Spleen (tissue), 11 donors: ENCODE measurements around the gene RBMS3. TPM values are rescaled to one million over a fixed set of nuclear protein-coding genes. Genes with fewer than 3 reads are reported as not detected.

Source experiments
- DNase-seq: peaks from one replicate; pipeline ENCODE4 v3.0.0-alpha.2; 2020
- H3K27ac ChIP-seq, 8 donors: fragments of 200-600 bp; sonication (generic) in 7 of 8; 1 replicate in 4 of 8; 2 replicates in 4 of 8; pipeline versions ENCODE4 v1.5.0 to v1.8.0; 2016 to 2021; ENCODE audit warnings: inconsistent platforms in 4 of 8, mild to moderate bottlenecking in 4 of 8, moderate library complexity in 1 of 8
- H3K27me3 ChIP-seq, 7 donors: fragments of 200-600 bp; sonication (generic) in 6 of 7; replicated peaks in 1 of 7; 1 replicate in 4 of 7; 2 replicates in 3 of 7; pipeline versions ENCODE4 v1.5.0 to v1.8.0; 2016 to 2021; ENCODE audit warnings: inconsistent platforms in 3 of 7, mild to moderate bottlenecking in 1 of 7
- H3K36me3 ChIP-seq, 6 donors: fragments of 200-600 bp; sonication (generic) in 5 of 6; 1 replicate in 4 of 6; 2 replicates in 2 of 6; pipeline versions ENCODE4 v1.5.0 to v1.8.0; 2016 to 2021; ENCODE audit warnings: inconsistent platforms in 2 of 6
- H3K4me1 ChIP-seq, 6 donors: fragments of 200-600 bp; sonication (generic) in 5 of 6; 1 replicate in 3 of 6; 2 replicates in 3 of 6; pipeline versions ENCODE4 v1.5.0 to v1.8.0; 2016 to 2021; ENCODE audit warnings: inconsistent platforms in 3 of 6
- H3K4me3 ChIP-seq, 8 donors: fragments of 200-600 bp; sonication (generic) in 7 of 8; 1 replicate in 4 of 8; 2 replicates in 4 of 8; pipeline versions ENCODE4 v1.5.0 to v1.8.0; 2016 to 2021; ENCODE audit warnings: inconsistent platforms in 4 of 8, mild to moderate bottlenecking in 4 of 8, moderate library complexity in 2 of 8
- H3K9me3 ChIP-seq, 8 donors: fragments of 200-600 bp; sonication (generic) in 7 of 8; 1 replicate in 4 of 8; 2 replicates in 4 of 8; pipeline versions ENCODE4 v1.5.0 to v1.8.0; 2016 to 2021; ENCODE audit warnings: inconsistent platforms in 4 of 8
- POLR2A ChIP-seq, 3 donors: fragments of 450-650 bp; IDR thresholded peaks; one replicate each; pipeline ENCODE4 v1.5.1; 2017; ENCODE audit warnings: antibody characterized with exemption in 3 of 3, mild to moderate bottlenecking in 1 of 3
- POLR2AphosphoS5 ChIP-seq, 3 donors: sonication (generic); formaldehyde crosslinking; IDR thresholded peaks; one replicate each; pipeline ENCODE4 v1.5.1; 2017; ENCODE audit warnings: antibody characterized with exemption in 3 of 3
- WGBS, 5 donors: extraction: QIAGEN DNeasy Blood & Tissue Kit in 3 of 5; methylation state at CpG; one replicate each; pipeline versions ENCODE4 v1.1.5 to v1.1.7; 2013 to 2018; 5-methylcytosine and 5-hydroxymethylcytosine counted together
- intact Hi-C: fragments of 100-400 bp; cut with DNase I; formaldehyde crosslinking; loops from one replicate; pipeline ENCODE4 v1.15.0; 2023; ENCODE audit warnings: low total_unique reads
- polyA plus RNA-seq, 3 donors: library from polyadenylated mRNA; stranded (reverse); fragments of 200-250 nt; gene quantifications; one replicate each; pipeline ENCODE4 v1.2.1, GENCODE V29; 2013
- total RNA-seq, 7 donors: library from RNA; depleted of rRNA in 3 of 7; stranded (reverse); fragments of >200 nt in 3 of 7; fragmentation: NEBNext Ultra II Directional in 4 of 7; extraction: Animal tissue kit (Norgen Biotek cat#: 25700) in 4 of 7; gene quantifications; one replicate each; pipeline versions ENCODE4 v1.1.0 to v1.2.1, GENCODE V29; 2016 to 2021
- TF ChIP-seq, protein P1 (sequence below), 11 experiments: fragments of 200-600 bp in 7 of 11; fragments of 450-650 bp in 4 of 11; sonication (generic) in 4 of 11; IDR thresholded peaks in 8 of 11; conservative IDR thresholded peaks in 3 of 11; 1 replicate in 7 of 11; 2 replicates in 4 of 11; pipeline versions ENCODE4 v1.4.0 to v1.8.0; 2016 to 2021; ENCODE audit warnings: antibody characterized with exemption in 11 of 11, inconsistent platforms in 4 of 11, mild to moderate bottlenecking in 1 of 11
- donor health status: healthy with polysubstance abuse.
- donor health status: DM: no; HTN: no; CAD: no; lungs with moderate emphysema.
- donor health status: DM: no; HTN: no; CAD: no.
- donor health status: Bipolar disorder and iron deficiency.
- donor health status: healthy.
- donor health status: DM: no; HTN: no; CAD: no.
- donor health status: DM: yes; HTN: yes; CAD: no.

Gene RBMS3
- total and polyA plus RNA-seq, 10 donors: 2.6 to 81.9 (median 52.5) TPM

DNA sequence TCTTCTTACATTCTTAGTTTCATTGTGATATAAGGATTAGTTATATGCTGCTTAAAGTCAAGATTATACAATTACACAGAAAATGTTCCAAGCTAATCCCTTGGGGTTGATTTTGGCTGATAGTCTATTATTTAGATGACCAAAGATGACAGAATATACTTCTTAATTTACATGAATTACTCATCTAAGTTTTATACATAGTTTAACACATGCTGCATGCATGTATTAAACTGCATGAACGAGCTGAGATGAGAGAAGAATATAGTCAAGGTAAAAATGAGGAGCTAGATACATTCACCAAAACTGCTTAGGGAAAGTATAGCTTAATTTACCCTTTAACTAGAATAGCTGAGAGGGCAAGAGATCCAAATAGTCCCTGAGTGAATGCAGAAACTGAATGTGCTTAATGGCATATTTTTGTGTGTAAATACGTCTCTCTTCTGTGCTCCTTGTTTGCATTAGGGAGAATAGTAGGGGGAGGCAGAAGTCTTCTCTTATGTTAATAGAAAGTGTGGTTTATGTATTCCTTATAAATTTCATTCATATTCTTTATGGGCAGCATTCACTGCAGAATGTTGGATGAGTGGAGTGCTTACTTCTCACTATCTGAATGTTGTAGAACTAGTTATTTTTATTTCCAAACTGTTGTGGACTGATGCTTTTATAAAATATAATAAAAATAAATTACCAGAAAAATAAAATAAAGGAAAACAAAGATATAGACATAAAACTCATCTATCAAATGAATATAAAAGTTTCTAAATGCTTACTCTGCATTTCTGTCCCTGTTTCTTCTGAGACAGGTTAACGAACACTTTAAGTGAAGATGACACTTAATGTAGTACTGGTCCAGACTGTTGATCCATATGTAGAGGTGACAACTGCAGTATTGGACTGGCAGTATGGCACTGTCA, 327.8 kb downstream of the RBMS3 start:
- no peaks in the 10 kb centered on the region for H3K4me1 ChIP-seq
- 78 to 94% (median 86%) methylated on average over 3 of the region's 3 CpGs for WGBS, 5 donors
- intact Hi-C loops: no loop called here

DNA sequence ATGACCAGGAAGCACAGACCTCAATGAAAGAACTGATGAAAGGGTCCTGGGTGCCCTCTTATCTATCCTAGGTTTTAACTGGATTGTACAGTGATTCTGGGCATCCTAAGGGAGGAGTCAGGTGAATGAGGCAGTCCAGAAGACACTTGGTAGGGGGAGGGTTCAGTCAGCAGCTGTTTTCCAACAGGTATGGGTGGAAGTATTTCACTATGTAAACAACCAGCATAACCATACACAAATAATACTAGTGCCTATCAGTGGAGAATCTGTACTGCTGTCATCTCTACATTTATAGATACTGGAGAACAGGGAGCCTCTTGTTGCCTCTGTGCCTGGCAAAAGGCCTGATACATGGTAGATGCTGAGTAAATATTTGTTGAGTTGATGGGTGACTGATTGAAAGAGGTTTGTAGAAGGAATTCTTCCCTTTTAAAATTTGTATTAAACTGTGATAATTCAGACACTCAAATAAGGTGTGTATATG, 328.5 kb downstream of the RBMS3 start:
- no peaks in the 10 kb centered on the region for H3K9me3 ChIP-seq
- no peak for DNase-seq
- no peak for TF ChIP-seq POLR2A (IDR thresholded peaks at IDR 0.05)
- TF ChIP-seq, protein P1, sequence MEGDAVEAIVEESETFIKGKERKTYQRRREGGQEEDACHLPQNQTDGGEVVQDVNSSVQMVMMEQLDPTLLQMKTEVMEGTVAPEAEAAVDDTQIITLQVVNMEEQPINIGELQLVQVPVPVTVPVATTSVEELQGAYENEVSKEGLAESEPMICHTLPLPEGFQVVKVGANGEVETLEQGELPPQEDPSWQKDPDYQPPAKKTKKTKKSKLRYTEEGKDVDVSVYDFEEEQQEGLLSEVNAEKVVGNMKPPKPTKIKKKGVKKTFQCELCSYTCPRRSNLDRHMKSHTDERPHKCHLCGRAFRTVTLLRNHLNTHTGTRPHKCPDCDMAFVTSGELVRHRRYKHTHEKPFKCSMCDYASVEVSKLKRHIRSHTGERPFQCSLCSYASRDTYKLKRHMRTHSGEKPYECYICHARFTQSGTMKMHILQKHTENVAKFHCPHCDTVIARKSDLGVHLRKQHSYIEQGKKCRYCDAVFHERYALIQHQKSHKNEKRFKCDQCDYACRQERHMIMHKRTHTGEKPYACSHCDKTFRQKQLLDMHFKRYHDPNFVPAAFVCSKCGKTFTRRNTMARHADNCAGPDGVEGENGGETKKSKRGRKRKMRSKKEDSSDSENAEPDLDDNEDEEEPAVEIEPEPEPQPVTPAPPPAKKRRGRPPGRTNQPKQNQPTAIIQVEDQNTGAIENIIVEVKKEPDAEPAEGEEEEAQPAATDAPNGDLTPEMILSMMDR (IDR thresholded peaks at IDR 0.05 in 8 of 11, conservative IDR thresholded peaks at IDR 0.05 in 3 of 11): no peak
- TF ChIP-seq POLR2AphosphoS5 (IDR thresholded peaks at IDR 0.05): no peak
- intact Hi-C loops: no loop called here
- no peaks in the 10 kb centered on the region for H3K36me3 ChIP-seq
- H3K27me3 ChIP-seq: no peaks in the 10 kb centered on the region
- no peak overlapping the region for H3K27ac ChIP-seq
- no peaks in the 10 kb centered on the region for H3K4me1 ChIP-seq
- no peak overlapping the region for H3K4me3 ChIP-seq

More for the DNA sequence above, 327.8 kb downstream of the RBMS3 start:
- DNase-seq: no peak
- no peak for TF ChIP-seq POLR2A (IDR thresholded peaks at IDR 0.05)
- TF ChIP-seq, protein P1 (IDR thresholded peaks at IDR 0.05 in 8 of 11, conservative IDR thresholded peaks at IDR 0.05 in 3 of 11): no peak
- no peak for TF ChIP-seq POLR2AphosphoS5 (IDR thresholded peaks at IDR 0.05)
- no peaks in the 10 kb centered on the region for H3K9me3 ChIP-seq
- no peak overlapping the region for H3K4me3 ChIP-seq
- no peaks in the 10 kb centered on the region for H3K27me3 ChIP-seq
- H3K27ac ChIP-seq: no peak overlapping the region
- no peaks in the 10 kb centered on the region for H3K36me3 ChIP-seq

DNA sequence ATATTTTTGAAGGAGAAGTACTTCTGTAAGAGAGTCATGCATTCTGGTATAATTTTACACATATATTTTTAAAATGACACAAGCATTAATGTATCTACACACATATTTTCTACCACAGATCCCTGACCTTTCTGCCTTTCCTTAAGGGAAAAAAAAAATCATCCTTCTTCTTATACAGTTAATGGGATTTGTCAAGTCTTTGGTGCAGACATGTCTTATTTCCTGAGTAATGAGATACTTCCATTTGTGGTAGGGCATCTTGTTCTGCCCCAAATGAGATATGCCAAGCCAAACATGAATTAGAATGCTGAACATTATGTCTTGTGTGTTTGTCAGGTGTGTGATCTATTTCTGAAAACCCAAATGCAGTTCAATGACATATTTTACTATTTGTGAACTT, 329.9 kb downstream of the RBMS3 start:
- Histone ChIP-seq H3K4me3 (no peak overlapping the region), H3K36me3 (no peaks in the 10 kb centered on the region), H3K9me3 (no peaks in the 10 kb centered on the region), H3K27me3 (no peaks in the 10 kb centered on the region), H3K4me1 (no peaks in the 10 kb centered on the region), H3K27ac (no peak overlapping the region)
- intact Hi-C loops: no loop called here
- no peak for DNase-seq
- TF ChIP-seq, protein P1 (IDR thresholded peaks at IDR 0.05 in 8 of 11, conservative IDR thresholded peaks at IDR 0.05 in 3 of 11): no peak
- TF ChIP-seq POLR2A (IDR thresholded peaks at IDR 0.05) (no peak), POLR2AphosphoS5 (IDR thresholded peaks at IDR 0.05) (no peak)

DNA sequence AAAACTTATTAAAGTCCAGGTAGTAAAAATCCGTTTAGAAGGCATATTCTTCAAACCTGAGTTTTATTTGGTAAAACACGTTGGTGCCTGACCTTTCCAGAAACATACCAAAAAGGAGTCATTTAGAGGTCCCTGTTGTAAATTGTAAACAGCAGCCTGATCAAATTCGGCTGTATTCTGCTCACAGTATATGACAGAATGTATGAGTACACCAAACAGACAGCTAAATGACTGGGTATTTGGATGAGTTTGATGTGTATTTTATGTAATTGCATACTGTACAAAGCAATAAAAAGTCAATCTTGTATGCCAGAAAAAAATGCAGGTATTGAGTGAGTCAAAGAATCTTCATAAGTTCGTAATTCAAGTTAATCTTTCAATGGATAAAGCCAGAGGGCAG, 330.4 kb downstream of the RBMS3 start:
- Histone ChIP-seq H3K27me3 (no peaks in the 10 kb centered on the region), H3K27ac (no peak overlapping the region), H3K36me3 (no peaks in the 10 kb centered on the region), H3K9me3 (no peaks in the 10 kb centered on the region), H3K4me1 (no peaks in the 10 kb centered on the region), H3K4me3 (no peak overlapping the region)
- DNase-seq: no peak
- TF ChIP-seq, protein P1 (IDR thresholded peaks at IDR 0.05 in 8 of 11, conservative IDR thresholded peaks at IDR 0.05 in 3 of 11): no peak
- no peak for TF ChIP-seq POLR2AphosphoS5 (IDR thresholded peaks at IDR 0.05)
- no peak for TF ChIP-seq POLR2A (IDR thresholded peaks at IDR 0.05)
- 77 to 95% (median 81%) methylated on average over 4 of the region's 4 CpGs for WGBS, 5 donors
- intact Hi-C loops: no loop called here
